ENCODE data around the gene CCDC82.

DNA sequence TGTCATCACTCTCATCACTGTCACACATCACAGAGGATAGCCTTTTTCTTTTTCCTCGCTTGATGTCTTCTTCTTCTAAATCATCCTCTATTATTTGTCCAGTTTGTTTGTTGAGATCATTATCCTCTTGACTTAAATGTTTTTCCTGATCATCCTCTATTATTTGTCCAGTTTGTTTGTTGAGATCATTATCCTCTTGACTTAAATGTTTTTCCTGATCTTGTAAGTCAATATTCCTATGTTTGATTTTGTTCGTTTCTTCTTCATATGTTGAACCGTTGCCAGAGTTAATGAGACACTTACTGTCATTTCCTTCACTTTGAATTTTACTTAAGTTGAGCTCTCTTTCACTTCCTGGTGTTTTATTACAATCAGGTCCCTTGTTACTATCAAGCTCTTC is 5.6 kb downstream of the CCDC82 start:
- TF ChIP-seq, protein P1, sequence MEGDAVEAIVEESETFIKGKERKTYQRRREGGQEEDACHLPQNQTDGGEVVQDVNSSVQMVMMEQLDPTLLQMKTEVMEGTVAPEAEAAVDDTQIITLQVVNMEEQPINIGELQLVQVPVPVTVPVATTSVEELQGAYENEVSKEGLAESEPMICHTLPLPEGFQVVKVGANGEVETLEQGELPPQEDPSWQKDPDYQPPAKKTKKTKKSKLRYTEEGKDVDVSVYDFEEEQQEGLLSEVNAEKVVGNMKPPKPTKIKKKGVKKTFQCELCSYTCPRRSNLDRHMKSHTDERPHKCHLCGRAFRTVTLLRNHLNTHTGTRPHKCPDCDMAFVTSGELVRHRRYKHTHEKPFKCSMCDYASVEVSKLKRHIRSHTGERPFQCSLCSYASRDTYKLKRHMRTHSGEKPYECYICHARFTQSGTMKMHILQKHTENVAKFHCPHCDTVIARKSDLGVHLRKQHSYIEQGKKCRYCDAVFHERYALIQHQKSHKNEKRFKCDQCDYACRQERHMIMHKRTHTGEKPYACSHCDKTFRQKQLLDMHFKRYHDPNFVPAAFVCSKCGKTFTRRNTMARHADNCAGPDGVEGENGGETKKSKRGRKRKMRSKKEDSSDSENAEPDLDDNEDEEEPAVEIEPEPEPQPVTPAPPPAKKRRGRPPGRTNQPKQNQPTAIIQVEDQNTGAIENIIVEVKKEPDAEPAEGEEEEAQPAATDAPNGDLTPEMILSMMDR (IDR thresholded peaks at IDR 0.05) = no peak
- TF ChIP-seq POLR2A (IDR thresholded peaks at IDR 0.05) = no peak
